ENCODE results near the gene MYO1B. TPM values are rescaled to one million over a fixed set of nuclear protein-coding genes. Genes with fewer than 3 reads are reported as not detected.

Gene MYO1B
- total RNA-seq, 1 experiment from 2014 or later, result 2.5 TPM

DNA sequence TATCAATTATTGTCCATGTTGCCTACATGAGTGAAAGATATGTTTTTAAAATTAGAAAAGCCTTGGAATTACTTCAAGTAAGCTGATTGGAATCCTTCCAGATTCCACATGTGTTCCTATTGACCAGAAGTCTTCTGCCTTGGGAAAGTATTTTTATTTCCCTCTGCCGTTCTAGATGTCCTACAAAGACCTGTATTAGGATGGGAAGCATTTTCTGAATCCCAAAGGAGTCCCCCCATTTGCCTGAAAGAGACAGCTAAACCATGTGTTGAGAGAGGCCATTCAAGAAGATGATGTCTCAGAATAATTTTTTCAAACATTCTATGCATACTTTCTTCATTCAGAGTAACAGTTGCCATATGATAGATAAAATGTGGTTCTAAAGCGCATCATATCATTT, 19.0 kb upstream of the MYO1B start:
- DNase-seq (ENCODE audit: low spot score), result no peak

DNA sequence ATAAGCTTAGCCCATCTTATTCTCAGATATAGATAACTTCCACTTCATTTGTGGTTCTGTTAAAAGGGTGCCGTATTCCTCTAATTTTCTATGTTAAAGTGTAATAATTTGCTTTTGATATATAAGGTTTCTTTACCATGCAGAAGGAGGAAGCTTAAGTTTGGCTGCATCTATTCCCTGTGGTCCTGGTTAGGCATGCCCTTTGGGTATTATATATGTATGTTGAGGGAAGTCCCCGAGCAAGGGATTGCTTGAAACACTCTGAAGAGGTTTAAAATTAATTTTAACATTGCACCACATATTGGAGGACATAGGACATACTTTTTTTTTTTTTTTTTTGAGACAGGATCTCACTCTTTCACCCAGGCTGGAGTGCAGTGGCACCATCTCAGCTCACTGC, 16.9 kb upstream of the MYO1B start:
- no peak for DNase-seq (ENCODE audit: low spot score)

GRCh38 chr2:191228861-191229260, 16.3 kb upstream of the MYO1B start:
- DNase-seq (ENCODE audit: low spot score), result no peak

- DNase-seq (ENCODE audit: low spot score), result no peak
These were observed 15.0 kb upstream of the MYO1B start for GRCh38 chr2:191230174-191230573.

DNA sequence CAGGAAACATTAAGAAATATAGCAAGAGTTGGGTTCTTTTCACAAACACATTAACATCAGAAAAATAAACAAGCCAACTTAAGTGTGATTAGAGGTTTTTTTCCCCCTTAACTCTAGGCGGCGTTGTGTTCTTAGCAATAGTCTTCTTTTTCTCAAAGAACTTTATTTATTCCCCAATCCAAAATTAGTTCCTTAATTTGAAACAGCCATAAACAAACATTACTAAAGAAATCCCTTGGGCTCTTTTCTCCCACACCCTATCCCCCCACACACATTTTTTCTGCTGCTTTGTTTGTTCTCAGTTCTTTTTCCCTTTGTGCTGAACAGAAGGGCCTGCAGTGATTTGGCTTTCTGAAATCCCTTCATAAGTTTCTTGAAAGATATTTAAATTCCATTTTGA, 13.2 kb upstream of the MYO1B start:
- peak; percentile 31 for DNase-seq (ENCODE audit: low spot score)

DNA sequence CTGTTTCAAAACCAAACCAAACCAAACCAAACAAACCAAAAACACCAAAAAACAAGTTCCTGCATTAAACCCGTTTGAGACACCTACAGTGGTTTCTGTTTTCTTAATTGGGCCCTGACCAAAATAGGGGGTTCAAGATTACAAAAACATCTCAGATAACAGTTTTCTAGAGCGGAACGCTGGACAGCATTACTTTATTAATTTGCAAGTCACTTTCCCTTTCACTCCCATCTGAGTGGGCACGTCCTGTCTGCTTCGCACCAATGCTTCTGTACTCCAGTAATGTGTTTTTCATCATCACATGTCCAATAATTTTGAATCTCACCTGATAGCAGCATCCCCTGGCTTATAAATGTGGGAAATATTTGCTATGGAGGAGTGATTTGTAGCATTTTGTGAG, 11.7 kb upstream of the MYO1B start:
- DNase-seq (ENCODE audit: low spot score), result no peak

GRCh38 chr2:191234376-191234775, 10.8 kb upstream of the MYO1B start:
- no peak for DNase-seq (ENCODE audit: low spot score)

DNA sequence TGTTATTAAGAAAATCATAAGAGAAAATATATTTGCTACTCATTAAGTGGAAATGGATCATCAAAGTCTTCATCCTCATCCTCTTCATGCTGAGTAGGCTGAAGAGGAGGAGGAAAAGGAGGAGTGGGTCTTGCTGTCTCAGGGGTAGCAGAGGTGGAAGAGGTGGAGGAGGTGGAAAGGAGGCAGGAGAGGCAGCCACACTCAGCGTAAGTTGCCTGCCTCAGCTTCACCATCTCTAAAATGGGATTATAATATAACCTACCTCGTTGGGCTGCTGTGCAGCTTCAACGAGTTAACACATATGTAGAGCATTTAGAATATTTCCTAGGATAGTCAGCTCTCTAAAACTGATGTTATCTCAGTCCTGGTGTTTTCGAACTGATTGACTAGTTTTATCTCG, 4.3 kb upstream of the MYO1B start:
- DNase-seq (ENCODE audit: low spot score), result no peak

GRCh38 chr2:191241418-191241817, 3.8 kb upstream of the MYO1B start:
- DNase-seq (ENCODE audit: low spot score), result no peak

- DNase-seq (ENCODE audit: low spot score), result no peak
These were observed 2.0 kb upstream of the MYO1B start for GRCh38 chr2:191243154-191243553.

GRCh38 chr2:191244350-191244749, 854 bp upstream of the MYO1B start:
- no peak for DNase-seq (ENCODE audit: low spot score)

- DNase-seq (ENCODE audit: low spot score), result no peak
These were observed 796 bp downstream of the MYO1B start for GRCh38 chr2:191245869-191246531.

- DNase-seq (ENCODE audit: low spot score), result no peak
These were observed 1.7 kb downstream of the MYO1B start for GRCh38 chr2:191246820-191247380.

DNA sequence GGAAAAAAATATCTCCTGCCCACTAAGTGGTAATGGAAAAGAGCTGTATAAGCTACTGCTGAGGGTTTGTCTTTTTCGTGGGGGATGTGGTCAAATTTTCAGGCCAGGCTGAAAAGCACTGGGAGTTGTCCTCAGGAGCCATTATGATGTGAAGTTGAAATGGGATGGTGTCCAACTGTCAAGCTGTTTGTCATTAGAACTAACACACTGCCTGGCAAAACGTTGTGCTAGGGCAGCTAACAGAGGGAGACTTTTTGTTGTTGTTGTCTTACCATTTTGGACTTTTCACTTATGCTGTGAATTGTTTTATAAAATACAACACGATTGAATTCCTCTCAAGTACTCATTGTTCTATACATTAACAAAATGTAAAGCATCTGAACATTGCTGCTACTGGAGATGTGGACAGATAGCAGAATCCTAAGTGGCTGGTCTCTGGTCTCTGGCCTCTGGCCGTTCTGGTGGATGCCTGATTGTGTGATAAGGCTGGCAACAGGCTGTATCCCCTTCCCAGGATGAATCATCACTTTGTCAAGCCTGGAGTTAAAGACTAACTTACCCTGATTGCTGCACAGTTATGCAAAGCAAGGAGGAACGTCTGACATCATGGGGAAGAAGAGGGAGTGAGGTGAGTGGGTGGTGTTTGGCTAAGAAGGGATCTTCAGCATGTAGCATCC, 2.3 kb downstream of the MYO1B start:
- peak; percentile 26 for DNase-seq (ENCODE audit: low spot score)

DNA sequence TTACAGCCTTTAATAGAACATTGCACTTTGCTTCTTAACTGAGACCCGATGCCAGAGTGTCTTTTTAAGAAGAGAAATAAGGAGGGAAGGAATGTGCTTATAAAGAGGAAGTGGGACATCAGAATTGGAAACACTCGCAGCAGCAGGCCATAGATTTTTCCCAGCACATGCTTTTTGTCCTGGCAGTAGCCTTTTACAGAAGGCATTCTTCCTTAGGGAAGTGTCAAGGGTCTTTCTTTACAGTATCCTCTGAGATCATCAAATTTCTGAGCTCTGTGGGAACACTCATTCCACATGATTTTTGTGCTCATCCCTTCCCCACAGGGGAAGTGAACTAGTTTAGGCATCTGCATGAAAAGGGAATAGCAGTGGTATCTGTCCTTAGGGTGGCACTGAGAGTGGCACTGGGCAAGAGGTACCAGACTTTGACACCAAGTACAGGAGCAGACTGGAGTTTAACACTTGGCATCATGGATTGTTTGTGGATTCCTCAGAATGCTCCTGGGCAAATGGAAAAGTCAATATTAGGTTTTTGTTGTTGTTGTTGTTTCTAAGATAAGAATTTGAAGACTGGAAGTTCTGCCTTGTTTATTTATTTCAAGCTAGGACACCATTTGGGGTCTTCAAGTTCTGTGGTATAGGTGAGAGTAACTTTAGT, 4.1 kb downstream of the MYO1B start:
- no peak for DNase-seq (ENCODE audit: low spot score)

GRCh38 chr2:191250400-191250799, 5.2 kb downstream of the MYO1B start:
- no peak for DNase-seq (ENCODE audit: low spot score)

DNA sequence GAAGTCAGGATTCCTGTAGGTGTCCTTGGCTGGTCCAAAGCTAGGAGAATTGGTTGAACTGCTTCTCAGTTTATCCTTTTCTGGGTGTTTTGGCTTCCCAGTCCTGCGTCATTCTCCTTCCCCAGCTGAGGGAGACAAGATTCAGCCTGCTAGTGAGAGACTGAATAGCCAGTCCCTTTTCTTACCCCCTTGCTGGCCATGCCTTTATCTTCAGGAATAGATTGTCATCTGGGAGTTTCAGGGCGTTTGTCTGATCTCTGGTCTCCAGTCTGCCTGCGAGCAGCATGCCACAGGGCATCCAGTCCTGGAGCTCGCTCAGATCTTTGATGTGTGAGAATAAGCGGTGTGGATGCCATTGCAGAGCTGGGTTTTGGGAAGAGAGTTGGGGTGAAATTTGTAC, 5.8 kb downstream of the MYO1B start:
- no peak for DNase-seq (ENCODE audit: low spot score)

DNA sequence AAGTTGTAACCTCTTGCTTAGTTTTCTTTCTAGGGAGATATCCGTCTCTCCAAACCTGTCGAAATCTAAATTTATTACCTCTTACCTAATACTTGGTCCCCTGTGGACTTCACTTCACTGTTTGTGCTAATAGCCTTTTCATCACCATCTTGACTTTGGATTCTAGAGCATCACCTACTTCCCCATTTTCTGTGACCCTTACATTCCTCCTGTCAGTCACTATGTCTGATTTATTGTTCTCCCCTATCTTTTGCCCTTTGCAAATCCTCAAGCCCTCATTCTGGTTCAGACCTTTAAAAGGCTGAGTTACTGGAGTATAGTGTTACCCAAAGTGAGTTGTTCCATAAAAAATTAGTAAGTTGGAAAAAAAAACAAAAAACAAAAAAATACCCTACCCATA, 7.5 kb downstream of the MYO1B start:
- DNase-seq (ENCODE audit: low spot score), result no peak

DNA sequence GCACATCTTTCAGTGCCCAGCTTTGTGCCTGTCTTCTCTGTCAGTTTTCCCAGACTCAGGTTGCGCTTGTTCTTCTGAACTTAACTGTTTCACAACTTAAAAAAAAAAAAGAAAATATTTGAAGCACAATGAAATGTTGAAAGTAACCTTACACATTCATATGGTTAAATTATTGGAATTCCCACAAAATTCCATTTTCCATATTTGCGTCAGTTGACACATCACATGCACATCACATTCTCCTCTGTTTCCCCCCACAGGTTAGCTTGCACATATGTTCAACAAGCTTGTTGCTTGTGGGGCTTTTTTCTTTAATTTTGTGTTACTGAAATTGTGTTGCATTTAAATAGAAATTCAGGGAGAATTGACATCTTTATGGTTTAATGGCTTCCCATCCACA, 8.3 kb downstream of the MYO1B start:
- no peak for DNase-seq (ENCODE audit: low spot score)

DNA sequence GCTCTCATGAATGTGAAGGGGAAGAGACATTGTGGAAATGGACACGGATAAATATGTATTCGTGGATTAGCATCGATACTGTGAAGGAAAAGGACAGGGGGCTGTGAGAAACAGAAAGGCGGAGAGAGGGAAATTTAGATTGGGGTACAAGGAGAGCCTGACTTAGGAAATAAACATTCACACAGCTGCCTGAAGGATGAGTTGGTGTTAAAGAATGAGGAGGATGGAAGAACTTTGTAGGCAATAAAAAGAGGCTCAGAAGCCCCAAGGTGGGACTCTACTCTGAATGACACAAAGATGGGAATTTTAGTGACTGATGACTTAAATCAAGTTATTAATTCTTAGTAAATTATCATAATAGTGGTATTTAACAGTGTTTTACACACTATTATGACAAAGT, 10.1 kb downstream of the MYO1B start:
- no peak for DNase-seq (ENCODE audit: low spot score)

DNA sequence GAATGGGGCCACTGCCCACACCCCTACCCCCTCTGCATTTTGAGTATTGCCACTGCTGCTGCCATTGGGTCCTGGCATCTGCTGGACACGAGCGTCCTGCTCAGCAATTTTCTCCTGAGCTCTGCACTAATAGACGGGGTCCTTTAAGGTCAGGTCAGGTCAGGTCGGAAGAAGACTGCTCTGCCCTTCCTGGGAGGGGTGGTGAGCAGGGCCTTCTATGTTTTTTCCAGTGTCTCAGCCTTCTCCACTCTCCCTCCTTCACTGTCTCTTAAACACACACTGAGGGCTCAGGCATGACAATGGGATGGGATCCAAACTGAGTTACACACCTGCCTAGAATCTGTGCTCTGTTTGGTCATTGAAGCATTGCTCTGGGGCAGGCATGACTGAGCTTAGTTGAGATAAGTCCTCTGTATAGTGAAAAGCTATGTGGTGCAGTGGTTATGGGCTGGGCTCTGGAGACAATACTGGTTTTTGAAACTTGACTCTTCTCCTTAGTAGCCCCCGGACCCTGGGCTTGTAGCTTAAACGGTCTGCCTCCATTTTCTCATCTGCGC, 10.6 kb downstream of the MYO1B start:
- no peak for DNase-seq (ENCODE audit: low spot score)

- DNase-seq (ENCODE audit: low spot score), result no peak
These were observed 12.7 kb downstream of the MYO1B start for GRCh38 chr2:191257934-191258333.

Measured in HT-29 (cell line).